HEK293 (cell line): ENCODE measurements around the gene SESTD1.

Experiments
- ATF2 ChIP-seq: fragments of 450-650 bp; formaldehyde crosslinking; IDR thresholded peaks from 2 replicates; pipeline ENCODE4 v1.5.1; 2016; ENCODE audit warnings: missing biosample characterization, missing genetic modification characterization, low read depth
- GLI4 ChIP-seq: fragments of 450-650 bp; formaldehyde crosslinking; IDR thresholded peaks from 2 replicates; pipeline ENCODE4 v1.5.1; 2016; ENCODE audit warnings: missing biosample characterization, missing genetic modification characterization
- KLF9 ChIP-seq: fragments of 450-650 bp; formaldehyde crosslinking; IDR thresholded peaks from 2 replicates; pipeline ENCODE4 v1.5.1; 2016; ENCODE audit warnings: missing biosample characterization, missing genetic modification characterization, low read depth
- MEIS1 ChIP-seq: sonication (generic); formaldehyde crosslinking; IDR thresholded peaks from 2 replicates; pipeline ENCODE4 v1.8.1; 2022; ENCODE audit warnings: missing genetic modification reagents, mild to moderate bottlenecking, borderline replicate concordance
- MYNN ChIP-seq: fragments of 450-650 bp; formaldehyde crosslinking; IDR thresholded peaks from 2 replicates; pipeline ENCODE4 v1.5.1; 2016; ENCODE audit warnings: missing biosample characterization, missing genetic modification characterization, borderline replicate concordance
- MZF1 ChIP-seq: fragments of 450-650 bp; formaldehyde crosslinking; IDR thresholded peaks from 2 replicates; pipeline ENCODE4 v1.5.1; 2017; ENCODE audit warnings: missing biosample characterization, missing genetic modification characterization, borderline replicate concordance
- OSR2 ChIP-seq: fragments of 450-650 bp; formaldehyde crosslinking; IDR thresholded peaks from 2 replicates; pipeline ENCODE4 v1.5.1; 2016; ENCODE audit warnings: missing biosample characterization, missing genetic modification characterization
- SALL2 ChIP-seq: fragments of 450-650 bp; formaldehyde crosslinking; IDR thresholded peaks from 2 replicates; pipeline ENCODE4 v1.5.0; 2017; ENCODE audit warnings: missing biosample characterization, mild to moderate bottlenecking, missing genetic modification characterization, borderline replicate concordance
- ZBTB17 ChIP-seq: fragments of 450-650 bp; formaldehyde crosslinking; IDR thresholded peaks from 2 replicates; pipeline ENCODE4 v1.5.1; 2016; ENCODE audit warnings: missing biosample characterization, missing genetic modification characterization
- ZBTB20 ChIP-seq: fragments of 450-650 bp; formaldehyde crosslinking; IDR thresholded peaks from 2 replicates; pipeline ENCODE4 v1.5.1; 2016; ENCODE audit warnings: missing biosample characterization, missing genetic modification characterization
- ZFHX2 ChIP-seq: fragments of 450-650 bp; formaldehyde crosslinking; conservative IDR thresholded peaks from 2 replicates; pipeline ENCODE4 v1.5.1; 2016; ENCODE audit warnings: missing biosample characterization, missing genetic modification characterization
- ZFP3 ChIP-seq: fragments of 450-650 bp; formaldehyde crosslinking; IDR thresholded peaks from 2 replicates; pipeline ENCODE4 v1.5.1; 2016; ENCODE audit warnings: low read depth, missing biosample characterization, missing genetic modification characterization
- ZFP41 ChIP-seq: fragments of 450-650 bp; formaldehyde crosslinking; IDR thresholded peaks from 2 replicates; pipeline ENCODE4 v1.5.1; 2016; ENCODE audit warnings: missing biosample characterization, missing genetic modification characterization, borderline replicate concordance
- ZFP69B ChIP-seq: fragments of 450-650 bp; formaldehyde crosslinking; IDR thresholded peaks from 2 replicates; pipeline ENCODE4 v1.5.1; 2016; ENCODE audit warnings: missing biosample characterization, missing genetic modification characterization
- ZNF121 ChIP-seq: fragments of 450-650 bp; formaldehyde crosslinking; IDR thresholded peaks from 2 replicates; pipeline ENCODE4 v1.5.1; 2016; ENCODE audit warnings: missing biosample characterization, missing genetic modification characterization
- ZNF138 ChIP-seq: fragments of 450-650 bp; formaldehyde crosslinking; IDR thresholded peaks from 2 replicates; pipeline ENCODE4 v1.5.1; 2016; ENCODE audit warnings: missing biosample characterization, missing genetic modification characterization, borderline replicate concordance
- ZNF16 ChIP-seq: fragments of 450-650 bp; formaldehyde crosslinking; IDR thresholded peaks from 2 replicates; pipeline ENCODE4 v1.5.1; 2016; ENCODE audit warnings: low read depth, missing biosample characterization, missing genetic modification characterization
- ZNF223 ChIP-seq: fragments of 450-650 bp; formaldehyde crosslinking; IDR thresholded peaks from 2 replicates; pipeline ENCODE4 v1.5.1; 2016; ENCODE audit warnings: missing biosample characterization, missing genetic modification characterization
- ZNF239 ChIP-seq: fragments of 450-650 bp; formaldehyde crosslinking; IDR thresholded peaks from 2 replicates; pipeline ENCODE4 v1.5.1; 2016; ENCODE audit warnings: missing biosample characterization, missing genetic modification characterization
- ZNF24 ChIP-seq: fragments of 450-650 bp; formaldehyde crosslinking; IDR thresholded peaks from 2 replicates; pipeline ENCODE4 v1.5.1; 2016; ENCODE audit warnings: missing biosample characterization, missing genetic modification characterization
- ZNF280C ChIP-seq: fragments of 450-650 bp; formaldehyde crosslinking; IDR thresholded peaks from 2 replicates; pipeline ENCODE4 v1.5.1; 2016; ENCODE audit warnings: missing biosample characterization, missing genetic modification characterization
- ZNF416 ChIP-seq: fragments of 450-650 bp; formaldehyde crosslinking; IDR thresholded peaks from 2 replicates; pipeline ENCODE4 v1.5.1; 2016; ENCODE audit warnings: missing biosample characterization, missing genetic modification characterization
- ZNF514 ChIP-seq: fragments of 450-650 bp; formaldehyde crosslinking; IDR thresholded peaks from 2 replicates; pipeline ENCODE4 v1.5.1; 2016; ENCODE audit warnings: missing biosample characterization, missing genetic modification characterization
- ZNF530 ChIP-seq: fragments of 450-650 bp; formaldehyde crosslinking; IDR thresholded peaks from 2 replicates; pipeline ENCODE4 v1.5.1; 2016; ENCODE audit warnings: low read depth, missing biosample characterization, missing genetic modification characterization
- ZNF600 ChIP-seq: fragments of 450-650 bp; formaldehyde crosslinking; IDR thresholded peaks from 2 replicates; pipeline ENCODE4 v1.5.1; 2016; ENCODE audit warnings: missing biosample characterization, missing genetic modification characterization
- ZNF654 ChIP-seq: fragments of 450-650 bp; formaldehyde crosslinking; IDR thresholded peaks from 2 replicates; pipeline ENCODE4 v1.5.1; 2016; ENCODE audit warnings: low read depth, missing biosample characterization, missing genetic modification characterization
- ZNF664 ChIP-seq: fragments of 450-650 bp; formaldehyde crosslinking; IDR thresholded peaks from 2 replicates; pipeline ENCODE4 v1.5.1; 2016; ENCODE audit warnings: missing biosample characterization, missing genetic modification characterization
- ZNF768 ChIP-seq: fragments of 450-650 bp; formaldehyde crosslinking; IDR thresholded peaks from 2 replicates; pipeline ENCODE4 v1.5.1; 2018; ENCODE audit warnings: missing biosample characterization, mild to moderate bottlenecking, missing genetic modification characterization
- ZNF776 ChIP-seq: fragments of 450-650 bp; formaldehyde crosslinking; IDR thresholded peaks from 2 replicates; pipeline ENCODE4 v1.5.0; 2017; ENCODE audit warnings: missing biosample characterization, missing genetic modification characterization, borderline replicate concordance
- TF ChIP-seq, protein P1 (sequence below): fragments of 450-650 bp; formaldehyde crosslinking; IDR thresholded peaks from 2 replicates; pipeline ENCODE4 v1.5.1; 2016; ENCODE audit warnings: missing biosample characterization, missing genetic modification characterization
- TF ChIP-seq, protein P2 (sequence below): fragments of 450-650 bp; formaldehyde crosslinking; IDR thresholded peaks from 2 replicates; pipeline ENCODE4 v1.5.1; 2016; ENCODE audit warnings: missing biosample characterization, missing genetic modification characterization
- TF ChIP-seq, protein P3 (sequence below): fragments of 450-650 bp; formaldehyde crosslinking; IDR thresholded peaks from 2 replicates; pipeline ENCODE4 v1.5.1; 2017; ENCODE audit warnings: missing biosample characterization, missing genetic modification characterization

The SESTD1 gene

GRCh38 chr2:179235463-179236108 is 29.0 kb downstream of the SESTD1 start (continued):
- TF ChIP-seq MEIS1 = no peak
- TF ChIP-seq OSR2 = no peak
- TF ChIP-seq ZFP3 (tag by site-specific recombination) = no peak
- TF ChIP-seq ATF2 (tag by site-specific recombination) = peak; percentile 93
- TF ChIP-seq, protein P1, sequence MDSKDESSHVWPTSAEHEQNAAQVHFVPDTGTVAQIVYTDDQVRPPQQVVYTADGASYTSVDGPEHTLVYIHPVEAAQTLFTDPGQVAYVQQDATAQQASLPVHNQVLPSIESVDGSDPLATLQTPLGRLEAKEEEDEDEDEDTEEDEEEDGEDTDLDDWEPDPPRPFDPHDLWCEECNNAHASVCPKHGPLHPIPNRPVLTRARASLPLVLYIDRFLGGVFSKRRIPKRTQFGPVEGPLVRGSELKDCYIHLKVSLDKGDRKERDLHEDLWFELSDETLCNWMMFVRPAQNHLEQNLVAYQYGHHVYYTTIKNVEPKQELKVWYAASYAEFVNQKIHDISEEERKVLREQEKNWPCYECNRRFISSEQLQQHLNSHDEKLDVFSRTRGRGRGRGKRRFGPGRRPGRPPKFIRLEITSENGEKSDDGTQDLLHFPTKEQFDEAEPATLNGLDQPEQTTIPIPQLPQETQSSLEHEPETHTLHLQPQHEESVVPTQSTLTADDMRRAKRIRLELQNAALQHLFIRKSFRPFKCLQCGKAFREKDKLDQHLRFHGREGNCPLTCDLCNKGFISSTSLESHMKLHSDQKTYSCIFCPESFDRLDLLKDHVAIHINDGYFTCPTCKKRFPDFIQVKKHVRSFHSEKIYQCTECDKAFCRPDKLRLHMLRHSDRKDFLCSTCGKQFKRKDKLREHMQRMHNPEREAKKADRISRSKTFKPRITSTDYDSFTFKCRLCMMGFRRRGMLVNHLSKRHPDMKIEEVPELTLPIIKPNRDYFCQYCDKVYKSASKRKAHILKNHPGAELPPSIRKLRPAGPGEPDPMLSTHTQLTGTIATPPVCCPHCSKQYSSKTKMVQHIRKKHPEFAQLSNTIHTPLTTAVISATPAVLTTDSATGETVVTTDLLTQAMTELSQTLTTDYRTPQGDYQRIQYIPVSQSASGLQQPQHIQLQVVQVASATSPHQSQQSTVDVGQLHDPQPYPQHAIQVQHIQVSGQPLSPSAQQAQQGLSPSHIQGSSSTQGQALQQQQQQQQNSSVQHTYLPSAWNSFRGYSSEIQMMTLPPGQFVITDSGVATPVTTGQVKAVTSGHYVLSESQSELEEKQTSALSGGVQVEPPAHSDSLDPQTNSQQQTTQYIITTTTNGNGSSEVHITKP = no peak
- TF ChIP-seq ZNF138 (tag by site-specific recombination) = no peak
- TF ChIP-seq ZNF654 (tag by site-specific recombination) = no peak
- TF ChIP-seq KLF9 (tag by site-specific recombination) = no peak
- no peak for TF ChIP-seq ZNF223
- no peak for TF ChIP-seq ZNF239 (tag by site-specific recombination)
- no peak for TF ChIP-seq ZNF514 (tag by site-specific recombination)
- no peak for TF ChIP-seq GLI4 (tag by site-specific recombination)
- peak; percentile 55; the same call in 1 of the 2 replicates for TF ChIP-seq ZBTB20 (tag by site-specific recombination)
- no peak for TF ChIP-seq ZNF24 (tag by site-specific recombination)
- no peak for TF ChIP-seq ZFP41 (tag by site-specific recombination)
- no peak for TF ChIP-seq ZNF416 (tag by site-specific recombination)
- no peak for TF ChIP-seq MZF1
- no peak for TF ChIP-seq SALL2 (tag by site-specific recombination)
- TF ChIP-seq, protein P2, sequence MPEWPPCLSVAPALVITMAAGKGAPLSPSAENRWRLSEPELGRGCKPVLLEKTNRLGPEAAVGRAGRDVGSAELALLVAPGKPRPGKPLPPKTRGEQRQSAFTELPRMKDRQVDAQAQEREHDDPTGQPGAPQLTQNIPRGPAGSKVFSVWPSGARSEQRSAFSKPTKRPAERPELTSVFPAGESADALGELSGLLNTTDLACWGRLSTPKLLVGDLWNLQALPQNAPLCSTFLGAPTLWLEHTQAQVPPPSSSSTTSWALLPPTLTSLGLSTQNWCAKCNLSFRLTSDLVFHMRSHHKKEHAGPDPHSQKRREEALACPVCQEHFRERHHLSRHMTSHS (tag by site-specific recombination) = no peak
- TF ChIP-seq ZBTB17 (tag by site-specific recombination) = 0 out of 2 replicates have a peak, but pooled peaks have one; percentile 32
- TF ChIP-seq ZNF530 (tag by site-specific recombination) = no peak
- TF ChIP-seq ZFP69B (tag by site-specific recombination) = no peak
- no peak for TF ChIP-seq MYNN (tag by site-specific recombination)
- no peak for TF ChIP-seq ZNF664
- TF ChIP-seq ZNF280C (tag by site-specific recombination) = no peak
- TF ChIP-seq ZNF768 (tag by site-specific recombination) = no peak
- TF ChIP-seq ZNF121 (tag by site-specific recombination) = no peak
- TF ChIP-seq ZNF776 (tag by site-specific recombination) = no peak
- TF ChIP-seq, protein P3, sequence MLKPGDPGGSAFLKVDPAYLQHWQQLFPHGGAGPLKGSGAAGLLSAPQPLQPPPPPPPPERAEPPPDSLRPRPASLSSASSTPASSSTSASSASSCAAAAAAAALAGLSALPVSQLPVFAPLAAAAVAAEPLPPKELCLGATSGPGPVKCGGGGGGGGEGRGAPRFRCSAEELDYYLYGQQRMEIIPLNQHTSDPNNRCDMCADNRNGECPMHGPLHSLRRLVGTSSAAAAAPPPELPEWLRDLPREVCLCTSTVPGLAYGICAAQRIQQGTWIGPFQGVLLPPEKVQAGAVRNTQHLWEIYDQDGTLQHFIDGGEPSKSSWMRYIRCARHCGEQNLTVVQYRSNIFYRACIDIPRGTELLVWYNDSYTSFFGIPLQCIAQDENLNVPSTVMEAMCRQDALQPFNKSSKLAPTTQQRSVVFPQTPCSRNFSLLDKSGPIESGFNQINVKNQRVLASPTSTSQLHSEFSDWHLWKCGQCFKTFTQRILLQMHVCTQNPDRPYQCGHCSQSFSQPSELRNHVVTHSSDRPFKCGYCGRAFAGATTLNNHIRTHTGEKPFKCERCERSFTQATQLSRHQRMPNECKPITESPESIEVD (tag by site-specific recombination) = peak; percentile 53; the same call in 1 of the 2 replicates
- TF ChIP-seq ZNF600 = peak; percentile 67
- no peak for TF ChIP-seq ZFHX2 (tag by site-specific recombination)
- TF ChIP-seq ZNF16 = no peak
